NCI-H226 (cell line): Measurements from ENCODE around the gene SRPK2.
"Not testable (repeated sequence)": the region's sequence is repeated elsewhere in the genome, so short reads cannot be mapped to it uniquely, and the experiment has no call there.

Source experiments
- DNase-seq: peaks from one replicate; pipeline ENCODE4 v3.0.0-alpha.2; 2015

The SRPK2 gene

DNA sequence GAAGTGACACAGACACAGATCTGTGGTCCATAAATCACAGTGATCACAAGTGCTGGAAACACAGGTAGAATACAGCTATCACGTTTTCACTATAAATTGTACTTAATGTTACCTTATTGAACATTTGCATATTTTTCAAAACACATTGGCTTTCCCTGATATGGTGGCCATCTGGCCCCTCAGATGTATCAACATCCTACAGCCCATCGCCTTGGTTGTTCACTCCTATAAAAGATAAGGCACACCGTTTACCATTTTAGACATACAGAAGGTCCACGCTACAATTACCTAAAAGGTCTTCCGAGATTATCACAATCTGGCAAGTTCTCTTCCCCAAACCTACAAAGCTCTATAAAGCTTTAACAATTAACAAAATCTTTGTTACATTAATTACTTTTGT, 91.4 kb downstream of the SRPK2 start:
- DNase-seq, result no peak

DNA sequence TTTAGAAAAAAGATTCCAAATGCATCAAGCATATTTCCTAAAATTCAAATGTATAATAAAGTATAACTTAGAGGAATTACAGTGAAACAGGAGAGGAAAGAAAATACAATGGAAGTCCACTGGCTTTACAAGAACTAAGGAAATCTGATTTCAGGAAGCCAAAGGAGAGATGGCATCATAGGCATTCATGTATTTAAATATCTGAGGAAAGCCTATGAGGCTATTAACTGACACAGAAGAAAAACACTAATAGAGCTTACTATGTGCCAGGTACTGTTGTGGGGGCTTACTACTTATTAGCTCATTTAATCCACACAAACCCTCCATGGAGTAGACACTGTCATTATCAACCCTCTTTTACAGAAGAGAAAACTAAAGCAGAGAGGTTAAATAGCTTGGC, 92.2 kb downstream of the SRPK2 start:
- DNase-seq, result no peak

DNA sequence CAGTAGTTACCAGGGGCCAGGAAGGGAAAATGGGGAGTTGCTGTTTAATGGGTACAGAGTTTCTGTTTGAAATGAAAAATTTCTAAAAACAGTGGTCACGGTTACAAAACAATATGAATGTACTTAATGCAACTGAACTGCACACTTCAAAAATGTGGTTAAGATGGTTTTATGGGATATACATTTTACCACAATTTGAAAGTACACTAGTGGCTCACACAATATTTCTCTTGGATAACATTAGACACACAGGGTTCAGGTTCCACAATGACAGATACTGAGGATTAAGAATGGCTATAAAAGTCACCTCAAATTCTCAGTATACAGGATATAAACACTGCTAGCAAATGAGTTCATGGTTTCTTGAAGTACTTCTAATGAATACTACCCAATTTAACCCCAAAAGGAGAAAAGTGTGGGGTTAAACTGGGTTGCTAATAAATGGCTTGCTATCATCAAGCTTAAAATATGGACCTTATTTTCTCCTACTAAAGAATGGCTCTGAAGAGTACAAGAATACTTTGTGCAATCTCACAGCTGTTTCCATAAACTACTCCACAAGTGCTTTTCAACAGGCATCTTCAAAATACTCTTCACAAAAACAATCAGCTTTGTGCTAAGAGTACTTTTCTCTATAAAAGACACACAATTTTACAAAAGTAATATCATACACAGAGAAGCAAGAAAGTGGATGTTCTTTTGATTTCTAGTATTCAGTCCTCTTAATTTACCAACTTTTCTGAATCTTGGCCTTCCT, 92.9 kb downstream of the SRPK2 start:
- no peak for DNase-seq

DNA sequence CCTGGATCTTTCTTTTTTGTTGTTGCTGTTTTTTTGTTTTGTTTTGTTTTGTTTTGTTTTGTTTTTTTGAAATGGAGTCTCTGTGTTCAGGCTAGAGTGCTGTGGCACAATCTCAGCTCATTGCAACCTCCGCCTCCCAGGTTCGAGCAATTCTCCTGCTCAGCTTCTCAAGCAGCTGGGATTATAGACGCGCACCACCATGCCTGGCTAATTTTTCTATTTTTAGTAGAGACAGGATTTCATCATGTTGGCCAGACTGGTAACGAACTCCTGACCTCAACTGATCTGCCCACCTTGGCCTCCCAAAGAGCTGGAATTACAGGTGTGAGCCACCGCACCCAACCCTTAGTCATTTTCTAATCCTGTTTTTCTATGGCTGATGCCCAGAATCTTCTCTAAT, 94.2 kb downstream of the SRPK2 start:
- DNase-seq, result not testable (repeated sequence)

DNA sequence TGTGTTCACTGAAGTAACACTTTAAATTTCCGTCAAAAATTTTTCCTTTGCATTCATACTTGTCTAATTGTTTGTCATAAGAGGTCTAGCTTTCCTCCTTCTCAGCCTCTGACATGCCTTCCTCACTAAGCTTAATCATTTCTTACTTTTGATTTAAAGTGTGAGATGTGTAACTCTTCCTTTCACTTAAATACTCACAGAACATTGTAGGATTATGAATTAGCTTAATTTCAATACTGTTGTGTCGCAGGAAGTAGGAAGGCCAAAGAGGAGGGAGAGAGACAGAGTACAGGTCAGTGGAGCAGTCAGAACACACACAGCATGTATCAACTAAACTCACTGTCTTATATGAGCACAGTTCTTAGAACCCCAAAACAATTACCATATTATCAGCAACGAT, 99.0 kb downstream of the SRPK2 start:
- DNase-seq, result no peak

DNA sequence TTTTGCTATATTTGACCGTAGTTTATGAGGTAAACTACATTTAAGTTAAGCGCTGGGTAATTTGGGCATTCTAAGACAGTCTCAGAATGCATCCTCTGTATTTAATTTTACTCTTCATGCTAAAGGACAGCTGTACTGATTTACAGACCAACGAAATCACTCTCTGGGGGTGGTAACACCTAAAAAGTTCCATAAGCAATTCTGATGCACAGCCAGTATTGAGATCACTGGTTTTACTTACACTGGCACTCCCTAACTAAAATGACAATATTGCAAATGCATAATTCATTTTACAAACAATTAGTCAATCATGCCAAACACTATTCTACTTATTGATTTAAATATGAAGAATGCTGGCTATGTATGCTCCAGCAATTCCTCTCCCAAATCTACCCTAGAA, 102.3 kb downstream of the SRPK2 start:
- no peak for DNase-seq

DNA sequence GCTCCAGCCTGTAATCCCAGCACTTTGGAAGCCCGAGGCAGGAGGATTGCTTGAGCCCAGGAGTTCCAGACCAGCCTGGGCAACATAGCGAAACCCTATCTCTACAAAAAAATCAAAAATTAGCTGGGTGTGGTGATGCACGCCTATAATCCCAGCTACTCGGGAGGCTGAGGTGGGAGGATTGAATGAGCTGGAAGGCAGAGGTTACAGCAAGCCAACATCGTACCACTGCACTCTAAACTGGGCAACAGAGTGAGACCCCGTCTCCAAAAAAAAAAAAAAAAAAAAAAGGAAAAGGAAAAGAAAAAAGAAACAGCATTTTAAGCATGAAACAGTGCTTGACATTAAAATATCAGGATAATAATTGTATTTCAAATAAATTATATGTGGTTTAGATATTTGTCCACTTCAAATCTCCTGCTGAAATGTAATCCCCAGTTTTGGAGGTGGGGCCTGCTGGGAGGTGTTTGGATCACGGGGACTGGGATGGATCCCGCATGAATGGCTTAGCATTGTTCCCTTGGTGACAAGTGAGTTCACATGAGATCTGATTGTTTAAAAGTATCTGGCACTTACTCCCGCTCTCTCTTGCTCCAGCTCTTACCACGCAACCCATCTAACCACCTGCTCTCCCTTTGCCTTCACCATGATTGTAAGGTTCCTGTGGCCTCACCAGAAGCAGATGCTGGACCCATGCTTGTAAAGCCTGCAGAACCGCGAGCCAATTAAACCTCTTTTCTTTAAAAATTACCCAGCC, 103.4 kb downstream of the SRPK2 start:
- no peak for DNase-seq

DNA sequence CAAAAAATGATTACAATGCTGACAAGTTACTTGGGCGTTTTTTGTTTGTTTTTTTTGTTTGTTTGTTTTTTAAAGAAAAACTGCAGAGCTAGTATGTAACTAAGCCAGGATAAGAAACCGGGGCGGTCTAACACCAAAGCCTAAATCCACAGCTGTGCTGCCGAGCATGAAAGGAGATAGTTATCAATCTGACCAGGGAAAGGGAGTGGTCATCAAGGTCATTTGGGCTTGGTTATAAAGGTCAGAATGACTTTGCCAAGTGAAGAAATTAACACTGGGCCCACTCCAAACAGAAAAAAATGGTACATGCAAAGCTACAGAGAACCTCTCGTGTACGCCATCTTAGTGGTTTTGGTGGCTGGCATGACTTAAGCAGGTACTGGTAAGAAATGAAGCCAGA, 104.7 kb downstream of the SRPK2 start:
- no peak for DNase-seq

DNA sequence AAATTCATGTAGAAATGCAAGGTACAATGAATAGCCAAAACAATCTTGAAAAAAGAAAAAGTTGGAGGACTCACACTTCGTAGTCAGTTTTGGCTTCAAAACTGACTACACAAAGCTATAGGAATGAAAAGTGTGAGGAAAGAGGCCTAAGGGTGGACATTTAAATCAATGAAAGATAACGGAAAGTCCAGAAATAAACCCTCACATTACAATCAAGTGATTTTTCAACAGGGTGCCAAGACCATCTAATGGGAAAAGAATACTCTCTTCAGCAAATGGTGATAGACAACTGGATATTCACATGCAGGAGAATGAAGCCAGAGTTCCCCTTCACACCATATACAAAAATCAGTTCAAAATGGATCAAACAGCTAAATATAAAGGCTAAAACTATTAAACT, 106.8 kb downstream of the SRPK2 start:
- DNase-seq, result no peak

DNA sequence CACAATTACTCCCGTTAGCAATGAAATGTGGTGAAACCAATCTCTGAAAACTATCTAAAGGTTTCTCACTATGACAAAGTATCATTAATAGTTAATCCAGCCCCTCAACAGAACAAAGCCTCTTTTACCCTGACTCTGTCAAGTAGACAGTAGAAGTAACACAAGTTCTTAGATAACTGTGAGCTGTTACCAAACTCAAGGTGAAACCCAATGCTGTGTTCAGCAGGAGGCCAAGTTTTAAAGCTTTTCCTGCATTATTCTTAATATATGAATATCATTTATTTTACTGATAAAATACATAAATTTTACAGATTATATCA, 109.1 kb downstream of the SRPK2 start:
- DNase-seq, result no peak

DNA sequence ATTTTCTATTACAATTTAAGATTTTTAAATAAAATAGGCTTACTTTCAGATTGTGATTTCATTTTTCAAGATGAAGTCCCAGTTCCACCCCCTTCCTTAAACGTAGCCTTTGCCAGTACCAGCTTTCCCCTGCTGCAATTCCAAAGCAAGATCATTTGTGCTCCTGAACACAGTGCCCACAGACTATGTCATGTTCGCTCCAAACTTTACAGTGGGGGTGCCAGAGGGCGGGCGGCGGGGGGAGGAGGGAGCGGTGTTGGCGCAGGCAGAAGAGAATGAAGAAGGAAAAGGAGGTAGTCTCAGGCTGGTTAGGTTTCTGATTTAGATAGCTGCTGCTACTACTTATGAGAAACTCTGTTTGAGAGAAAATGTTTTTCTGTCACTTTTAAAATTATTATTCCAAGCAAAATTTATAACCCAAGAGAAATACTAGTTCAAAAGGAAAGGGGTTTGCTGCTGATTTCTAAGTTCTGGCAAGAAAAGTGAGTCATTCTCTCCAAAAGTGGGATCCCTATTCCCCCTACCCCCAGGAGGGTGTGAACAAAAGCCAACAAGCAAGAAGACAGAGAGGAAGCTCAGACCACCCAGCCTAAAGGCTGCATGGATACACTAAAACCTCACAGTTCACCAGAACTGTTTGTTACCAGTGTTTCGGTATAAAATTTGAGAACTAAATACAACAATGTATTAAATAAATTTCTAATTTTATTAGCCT, 109.6 kb downstream of the SRPK2 start:
- DNase-seq, result no peak

DNA sequence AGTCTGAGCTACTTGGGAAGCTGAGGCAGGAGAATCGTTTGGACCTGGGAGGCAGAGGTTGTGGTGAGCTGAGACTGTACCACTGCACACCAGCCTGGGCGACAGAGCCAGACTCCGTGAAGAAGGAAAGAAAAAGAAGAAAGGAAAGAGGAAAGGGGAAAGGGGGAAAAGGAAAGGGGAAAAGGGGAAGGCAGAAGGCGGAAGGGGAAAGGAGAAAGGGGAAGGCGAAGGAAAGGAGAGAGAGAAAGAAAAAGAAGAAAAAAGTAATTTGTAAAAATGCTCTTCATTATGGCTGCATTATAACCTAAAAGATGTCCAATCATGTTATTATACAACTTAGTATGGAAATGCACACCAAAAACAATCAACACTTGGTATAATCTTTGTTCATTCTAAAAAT, 110.2 kb downstream of the SRPK2 start:
- no peak for DNase-seq

DNA sequence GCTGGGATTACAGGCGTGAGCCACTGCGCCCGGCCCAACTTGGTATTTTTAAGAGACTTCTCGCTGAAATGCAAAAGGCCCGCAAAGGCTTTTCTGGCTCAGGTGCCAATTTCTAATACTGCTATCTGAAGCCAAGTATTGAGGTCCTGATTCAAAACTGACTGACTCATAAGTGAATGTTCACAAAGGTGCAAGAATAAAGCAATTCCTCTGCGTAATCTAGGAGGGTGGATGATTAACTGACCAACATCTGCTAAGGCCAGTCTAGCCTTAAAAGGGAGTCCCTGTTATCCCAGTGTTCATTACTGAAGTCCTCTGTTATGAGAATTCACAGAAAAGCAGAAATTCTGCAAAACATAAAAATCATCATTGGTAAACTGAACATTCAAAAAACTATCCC, 111.4 kb downstream of the SRPK2 start:
- peak; percentile 35 for DNase-seq

DNA sequence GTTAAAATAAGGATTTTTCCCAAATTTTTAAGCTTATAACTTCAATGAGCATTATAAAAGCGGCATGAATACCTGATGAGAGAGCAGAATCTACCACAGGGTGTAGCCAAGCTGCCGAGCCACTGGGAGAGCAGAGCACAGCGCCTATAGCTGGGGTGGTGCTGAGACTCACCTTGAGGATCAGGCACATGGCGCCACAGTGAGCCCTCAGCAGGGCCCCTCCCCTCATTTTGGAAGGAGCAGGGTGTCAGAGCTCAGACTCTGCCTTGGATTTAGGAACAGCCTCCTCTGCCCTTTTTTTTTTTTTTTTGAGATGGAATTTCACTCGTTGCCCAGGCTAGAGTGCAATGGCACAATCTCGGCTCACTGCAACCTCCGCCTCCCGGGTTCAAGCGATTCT, 118.6 kb downstream of the SRPK2 start:
- no peak for DNase-seq

DNA sequence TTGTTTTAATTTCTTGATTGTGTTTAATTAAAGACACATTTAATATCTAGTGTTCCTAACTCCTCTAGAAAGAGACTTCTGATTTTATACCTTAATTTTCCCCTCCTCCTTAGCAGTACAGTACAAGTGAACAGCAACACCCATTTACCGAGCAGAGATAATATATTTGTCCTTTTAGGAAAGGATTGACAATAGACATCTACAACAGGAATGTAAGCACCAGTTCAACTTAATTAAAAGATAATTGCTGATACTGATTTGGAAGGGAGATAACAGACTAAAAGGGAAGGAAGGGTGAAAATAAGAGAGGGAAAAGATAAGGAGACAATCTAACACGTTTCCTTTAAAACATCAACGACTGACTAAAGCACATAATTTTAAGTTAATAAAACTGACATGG, 119.3 kb downstream of the SRPK2 start:
- DNase-seq, result no peak

DNA sequence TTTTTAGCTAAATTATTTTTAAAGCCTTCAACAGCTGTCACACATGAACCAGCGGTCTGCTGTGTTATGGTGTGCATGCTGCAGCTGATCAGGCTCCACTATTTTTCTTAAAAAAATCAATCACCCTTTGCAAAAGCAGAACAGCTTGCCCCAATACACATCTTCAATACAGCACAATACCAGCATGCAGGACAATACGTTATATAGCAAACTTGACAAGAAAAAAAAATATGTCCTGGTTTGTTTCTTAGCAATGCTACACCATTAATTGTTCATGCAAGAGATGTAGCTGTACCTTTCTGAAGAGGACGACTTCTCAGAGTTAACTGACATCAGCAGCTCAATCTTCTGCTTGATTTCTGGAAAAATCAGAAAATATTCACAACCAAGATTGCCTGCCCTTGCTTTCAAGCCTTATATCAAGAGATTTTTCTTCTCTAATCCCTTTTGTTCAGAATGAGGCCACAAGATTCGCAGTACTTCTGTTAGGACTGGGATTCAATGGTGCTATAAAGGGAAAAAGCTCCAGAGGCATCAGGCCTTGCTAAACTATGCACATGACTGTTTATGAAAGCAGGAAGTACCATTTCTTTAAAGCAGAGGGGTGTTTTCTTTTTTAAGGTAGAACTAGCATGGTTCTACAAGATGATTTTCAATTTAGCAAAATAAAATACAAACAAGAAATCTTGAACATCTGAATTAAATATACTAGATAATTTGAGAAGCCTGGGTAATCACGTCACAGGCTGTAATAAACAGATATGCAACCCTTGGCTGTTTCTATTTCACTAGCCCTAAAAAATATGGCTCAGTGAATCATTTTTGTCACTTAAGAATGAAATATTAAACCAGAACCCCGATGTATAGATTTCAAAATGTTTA, 120.0 kb downstream of the SRPK2 start:
- DNase-seq, result peak; percentile 28

DNA sequence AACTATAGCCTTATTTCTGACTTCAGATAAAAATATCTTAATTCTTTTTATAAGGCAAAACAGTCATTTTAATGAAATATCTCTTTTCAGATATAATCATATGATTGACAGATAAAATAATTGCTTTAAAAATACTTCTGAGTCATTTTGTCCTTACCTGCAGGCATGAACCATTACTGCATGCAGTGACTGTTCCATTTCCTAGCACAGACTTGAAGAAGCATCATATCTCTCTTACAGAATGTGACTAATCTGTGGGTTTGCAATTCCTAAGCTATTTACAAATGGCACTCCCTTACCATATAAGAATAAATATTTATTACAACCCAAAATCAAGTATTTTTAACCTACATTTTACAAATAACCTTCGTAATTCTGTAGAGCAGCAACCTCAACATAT, 120.7 kb downstream of the SRPK2 start:
- DNase-seq, result peak; percentile 63

DNA sequence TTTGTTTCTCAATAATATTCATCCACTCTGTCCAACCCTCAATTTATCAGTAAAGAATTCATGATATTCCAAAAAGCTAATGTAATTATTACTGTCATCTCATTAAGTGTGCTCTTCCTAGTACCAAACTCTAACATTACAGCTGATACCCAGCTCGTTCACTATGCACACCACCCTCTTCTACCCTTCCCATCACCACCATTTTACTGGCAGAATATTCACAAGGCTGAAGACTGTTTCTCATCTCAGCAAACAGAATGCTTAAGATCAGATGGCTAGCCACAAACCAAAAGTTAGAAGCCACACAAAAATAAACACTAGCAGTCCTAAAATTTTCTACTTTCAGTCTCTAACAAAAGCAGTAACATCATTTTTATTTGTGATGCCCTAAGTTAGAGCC, 121.5 kb downstream of the SRPK2 start:
- DNase-seq, result no peak

DNA sequence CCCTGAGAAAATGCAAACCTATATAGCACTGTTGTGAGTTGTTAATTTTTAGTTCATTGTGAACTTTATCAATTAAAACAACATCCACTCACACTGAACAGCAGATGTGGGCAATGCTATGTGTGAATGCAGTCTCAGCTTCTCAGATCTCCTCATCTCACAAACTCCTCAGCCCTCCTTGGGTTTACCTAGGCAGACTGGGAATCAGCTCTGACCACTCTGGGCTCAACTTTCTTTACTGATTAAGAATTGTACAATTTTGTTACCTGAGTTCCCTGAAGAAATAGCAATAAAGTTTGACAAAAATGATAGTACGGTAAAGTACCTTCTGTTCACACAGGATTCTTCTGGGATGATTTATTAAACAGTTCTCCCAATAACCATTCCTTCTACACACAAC, 124.0 kb downstream of the SRPK2 start:
- no peak for DNase-seq

DNA sequence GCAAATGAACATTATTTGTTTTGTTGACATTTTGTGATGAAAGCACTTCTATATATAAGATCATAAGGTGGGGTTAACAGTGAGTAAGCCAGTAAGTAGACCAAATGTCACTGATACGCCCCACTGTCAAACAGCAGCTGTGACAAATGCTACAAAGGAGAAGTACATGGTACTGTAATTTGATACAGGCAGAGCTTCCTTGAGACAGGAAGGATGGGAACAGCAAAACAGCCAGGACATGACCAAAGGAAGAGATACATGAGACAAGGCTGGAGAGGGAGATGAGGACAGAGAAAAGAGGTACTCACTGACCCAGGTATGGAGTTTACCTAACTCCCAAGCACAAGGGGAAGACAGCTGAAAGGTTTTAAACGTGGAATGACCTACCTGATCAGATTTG, 127.0 kb downstream of the SRPK2 start:
- DNase-seq, result no peak

DNA sequence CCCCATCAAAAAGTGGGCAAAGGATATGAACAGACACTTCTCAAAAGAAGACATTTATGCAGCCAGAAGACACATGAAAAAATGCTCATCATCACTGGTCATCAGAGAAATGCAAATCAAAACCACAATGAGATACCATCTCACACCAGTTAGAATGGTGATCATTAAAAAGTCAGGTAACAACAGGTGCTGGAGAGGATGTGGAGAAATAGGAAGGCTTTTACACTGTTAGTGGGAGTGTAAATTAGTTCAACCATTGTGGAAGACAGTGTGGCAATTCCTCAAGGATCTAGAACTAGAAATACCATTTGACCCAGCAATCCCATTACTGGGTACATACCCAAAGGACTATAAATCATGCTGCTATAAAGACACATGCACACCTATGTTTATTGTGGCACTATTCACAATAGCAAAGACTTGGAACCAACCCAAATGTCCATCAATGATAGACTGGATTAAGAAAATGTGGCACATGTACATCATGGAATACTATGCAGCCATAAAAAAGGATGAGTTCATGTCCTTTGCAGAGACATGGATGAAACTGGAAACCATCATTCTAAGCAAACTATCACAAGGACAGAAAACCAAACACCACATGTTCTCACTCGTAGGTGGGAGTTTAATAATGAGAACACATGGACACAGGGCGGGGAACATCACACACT, 128.4 kb downstream of the SRPK2 start:
- DNase-seq, result not testable (repeated sequence)

DNA sequence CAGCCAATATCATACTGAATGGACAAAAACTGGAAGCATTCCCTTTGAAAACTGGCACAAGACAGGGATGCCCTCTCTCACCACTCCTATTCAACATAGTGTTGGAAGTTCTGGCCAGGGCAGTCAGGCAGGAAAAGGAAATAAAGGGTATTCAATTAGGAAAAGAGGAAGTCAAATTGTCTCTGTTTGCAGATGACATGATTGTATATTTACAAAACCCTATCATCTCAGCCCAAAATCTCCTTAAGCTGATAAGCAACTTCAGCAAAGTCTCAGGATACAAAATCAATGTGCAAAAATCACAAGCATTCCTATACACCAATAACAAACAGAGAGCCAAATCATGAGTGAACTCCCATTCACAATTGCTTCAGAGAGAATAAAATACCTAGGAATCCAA, 129.8 kb downstream of the SRPK2 start:
- not testable (repeated sequence) for DNase-seq

DNA sequence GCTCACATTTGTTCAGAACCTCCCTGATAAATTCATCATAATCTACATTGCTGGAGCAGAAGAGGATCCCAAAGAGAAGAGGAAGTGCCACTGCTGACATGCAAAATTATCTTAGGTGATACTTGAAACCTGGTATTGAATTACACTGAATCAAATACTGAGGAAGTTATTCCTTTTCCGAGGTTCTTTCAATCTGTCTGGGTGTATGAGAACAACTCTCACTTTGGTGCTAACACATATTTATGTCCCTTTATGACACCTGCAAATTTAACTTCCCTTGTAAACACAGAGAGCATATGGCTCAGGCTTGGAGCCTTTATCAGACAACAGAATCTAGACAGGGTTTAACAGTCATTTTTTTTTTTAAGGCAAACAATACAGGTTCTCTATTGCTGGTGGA, 131.4 kb downstream of the SRPK2 start:
- DNase-seq, result no peak
